Measurements from ENCODE around the gene ERCC8. TPM values are rescaled to one million over a fixed set of nuclear protein-coding genes. Genes with fewer than 3 reads are reported as not detected.

ERCC8 gene
- total and polyA plus RNA-seq, 9 of the 15 experiments (the other 6 are each of a cell fraction or from before 2014, with no cell fraction given): 10.1 to 41.8 (median 24.4) TPM

- TF ChIP-seq GABPB2 (CRISPR knock-in tag; conservative IDR thresholded peaks at IDR 0.05) (no peak), ZNF583 (CRISPR knock-in tag; IDR thresholded peaks at IDR 0.05) (no peak)
These were observed 118.2 kb downstream of the ERCC8 start (continued) for GRCh38 chr5:60826653-60827052.

Other genes with a start within 250 kb of the ERCC8 start
- gene DEPDC1B, start 244.9 kb downstream of the ERCC8 start, total RNA-seq (2014; rRNA removed): 33.2 and 39.1 TPM in 2 replicates
- gene DEPDC1B, start 244.9 kb downstream of the ERCC8 start, total RNA-seq (2014; rRNA removed; fragmentation: Illumina TruSeq; extraction: Trizol): 45.7 and 54.6 TPM in 2 replicates
- 35.1 and 36.0 TPM in 2 replicates for gene DEPDC1B, start 244.9 kb downstream of the ERCC8 start, total RNA-seq (2015; rRNA removed; fragmentation: Illumina TruSeq; extraction: Trizol)
- 41.6 and 43.2 TPM in 2 replicates for gene DEPDC1B, start 244.9 kb downstream of the ERCC8 start, total RNA-seq (2021)
- gene DEPDC1B, start 244.9 kb downstream of the ERCC8 start, polyA plus RNA-seq (2011; rRNA removed): 63.2 and 67.2 TPM in 2 replicates
- gene DEPDC1B, start 244.9 kb downstream of the ERCC8 start, polyA plus RNA-seq (2014; fragmentation: Illumina TruSeq; extraction: Trizol): 47.6 and 53.1 TPM in 2 replicates
- gene DEPDC1B, start 244.9 kb downstream of the ERCC8 start, polyA plus RNA-seq (2014; fragmentation: Nextera tagmentation; extraction: Ambion mirVana): 10 to 100 TPM; 44.5 to 44.6 TPM
- gene DEPDC1B, start 244.9 kb downstream of the ERCC8 start, polyA plus RNA-seq (2014; rRNA removed): 43.3 and 46.1 TPM in 2 replicates
- gene ELOVL7, start 100.8 kb downstream of the ERCC8 start, total RNA-seq (2014; rRNA removed): 4.5 and 5.8 TPM in 2 replicates
- 12.3 and 15.0 TPM in 2 replicates for gene ELOVL7, start 100.8 kb downstream of the ERCC8 start, total RNA-seq (2014; rRNA removed; fragmentation: Illumina TruSeq; extraction: Trizol)
- 6.7 and 8.2 TPM in 2 replicates for gene ELOVL7, start 100.8 kb downstream of the ERCC8 start, total RNA-seq (2015; rRNA removed; fragmentation: Illumina TruSeq; extraction: Trizol)
- 9.4 and 11.6 TPM in 2 replicates for gene ELOVL7, start 100.8 kb downstream of the ERCC8 start, total RNA-seq (2021)
- 6.7 and 26.7 TPM in 2 replicates for gene ELOVL7, start 100.8 kb downstream of the ERCC8 start, polyA plus RNA-seq (2011; rRNA removed)
- gene ELOVL7, start 100.8 kb downstream of the ERCC8 start, polyA plus RNA-seq (2014; fragmentation: Illumina TruSeq; extraction: Trizol): 11.3 and 11.4 TPM in 2 replicates
- 1 to 10 TPM; 4.6 to 5.6 TPM for gene ELOVL7, start 100.8 kb downstream of the ERCC8 start, polyA plus RNA-seq (2014; fragmentation: Nextera tagmentation; extraction: Ambion mirVana)
- gene ELOVL7, start 100.8 kb downstream of the ERCC8 start, polyA plus RNA-seq (2014; rRNA removed): 6.9 and 8.9 TPM in 2 replicates
- 61.5 and 66.4 TPM in 2 replicates for gene NDUFAF2, start 135 bp upstream of the ERCC8 start, total RNA-seq (2014; rRNA removed)
- 95.9 and 104 TPM in 2 replicates for gene NDUFAF2, start 135 bp upstream of the ERCC8 start, total RNA-seq (2014; rRNA removed; fragmentation: Illumina TruSeq; extraction: Trizol)
- gene NDUFAF2, start 135 bp upstream of the ERCC8 start, total RNA-seq (2015; rRNA removed; fragmentation: Illumina TruSeq; extraction: Trizol): 89.3 and 93.6 TPM in 2 replicates
- 56.0 and 58.9 TPM in 2 replicates for gene NDUFAF2, start 135 bp upstream of the ERCC8 start, total RNA-seq (2021)
- 55.5 and 64.3 TPM in 2 replicates for gene NDUFAF2, start 135 bp upstream of the ERCC8 start, polyA plus RNA-seq (2011; rRNA removed)
- gene NDUFAF2, start 135 bp upstream of the ERCC8 start, polyA plus RNA-seq (2014; fragmentation: Illumina TruSeq; extraction: Trizol): 81.0 and 100 TPM in 2 replicates
- 100 to 1,000 TPM; 140 to 155 TPM for gene NDUFAF2, start 135 bp upstream of the ERCC8 start, polyA plus RNA-seq (2014; fragmentation: Nextera tagmentation; extraction: Ambion mirVana)
- 112 and 128 TPM in 2 replicates for gene NDUFAF2, start 135 bp upstream of the ERCC8 start, polyA plus RNA-seq (2014; rRNA removed)
- 88.9 and 92.1 TPM in 2 replicates for gene SMIM15, start 217.4 kb upstream of the ERCC8 start, total RNA-seq (2014; rRNA removed)
- gene SMIM15, start 217.4 kb upstream of the ERCC8 start, total RNA-seq (2014; rRNA removed; fragmentation: Illumina TruSeq; extraction: Trizol): 83.4 and 102 TPM in 2 replicates
- gene SMIM15, start 217.4 kb upstream of the ERCC8 start, total RNA-seq (2015; rRNA removed; fragmentation: Illumina TruSeq; extraction: Trizol): 82.0 and 88.3 TPM in 2 replicates
- gene SMIM15, start 217.4 kb upstream of the ERCC8 start, total RNA-seq (2021): 86.7 and 94.5 TPM in 2 replicates
- 44.8 and 53.1 TPM in 2 replicates for gene SMIM15, start 217.4 kb upstream of the ERCC8 start, polyA plus RNA-seq (2011; rRNA removed)
- gene SMIM15, start 217.4 kb upstream of the ERCC8 start, polyA plus RNA-seq (2014; fragmentation: Illumina TruSeq; extraction: Trizol): 124 and 125 TPM in 2 replicates
- gene SMIM15, start 217.4 kb upstream of the ERCC8 start, polyA plus RNA-seq (2014; fragmentation: Nextera tagmentation; extraction: Ambion mirVana): 10 to 100 TPM; 16.6 to 19.7 TPM
- gene SMIM15, start 217.4 kb upstream of the ERCC8 start, polyA plus RNA-seq (2014; rRNA removed): 59.4 and 61.4 TPM in 2 replicates

Data from K562 (cell line).